Brain microvascular endothelial cell (primary cell): ENCODE results near the gene UGT1A9.

Experiments used
- DNase-seq: peaks from one replicate; pipeline ENCODE4 v3.0.0-alpha.2; 2020
- H3K27ac ChIP-seq: fragments of 250-450 bp; sonication (Bioruptor Pico); 2 replicates; pipeline ENCODE4 v1.5.1; 2020; ENCODE audit warnings: mild to moderate bottlenecking, moderate library complexity
- H3K27me3 ChIP-seq: fragments of 250-450 bp; sonication (Bioruptor Pico); replicated peaks from 2 replicates; pipeline ENCODE4 v1.5.1; 2020; ENCODE audit warnings: mild to moderate bottlenecking
- H3K36me3 ChIP-seq: fragments of 250-450 bp; sonication (Bioruptor Pico); replicated peaks from 2 replicates; pipeline ENCODE4 v1.5.1; 2020; ENCODE audit warnings: mild to moderate bottlenecking
- H3K4me3 ChIP-seq: 2 replicates; pipeline ENCODE4 v1.5.1; 2011; ENCODE audit warnings: low read depth, mild to moderate bottlenecking, control low read depth, low read length, moderate library complexity
- CTCF ChIP-seq: IDR thresholded peaks from 2 replicates; pipeline ENCODE4 v1.5.1; 2011; ENCODE audit warnings: low read depth, mild to moderate bottlenecking, moderate library complexity, low read length, control low read depth, inconsistent platforms; ENCODE audit errors: missing control alignments
- in situ Hi-C: cut with HindIII; loops from 2 replicates; pipeline ENCODE4 v1.10.0; 2017; ENCODE audit warnings: low sequenced_read_pairs, low pct_ligation_motif_present

The UGT1A9 gene

GRCh38 chr2:233822101-233822771, 150.5 kb downstream of the UGT1A9 start:
- TF ChIP-seq CTCF, result no peak
- no peaks in the 10 kb centered on the region for H3K36me3 ChIP-seq
- no peaks in the 10 kb centered on the region for H3K27me3 ChIP-seq
- no peak overlapping the region for H3K27ac ChIP-seq
- in situ Hi-C loops, result no loop called here
- no peak overlapping the region for H3K4me3 ChIP-seq
- DNase-seq, result no peak
